Pancreas (tissue), 10 donors: Measurements from ENCODE around the gene SPRYD7. TPM values are rescaled to one million over a fixed set of nuclear protein-coding genes. Genes with fewer than 3 reads are reported as not detected.

Experiments
- ATAC-seq, 4 donors: fragments of 200-7000 bp; cut with Tn5 transposase; one replicate each; pipeline versions ENCODE4 v1.8.0 to v1.9.1; 2020; ENCODE audit warnings: mild to moderate bottlenecking in 4 of 4, moderate library complexity in 4 of 4
- DNase-seq, 6 donors: peaks; one replicate each; pipeline ENCODE4 v3.0.0-alpha.2; 2020
- FAIRE-seq: peaks from 2 replicates; lab custom pipeline; 2012; peaks lifted over from hg19 to GRCh38; lab: Jason Lieb, UNC
- H3K27ac ChIP-seq, 4 donors: fragments of 200-600 bp; sonication (generic); 1 replicate in 3 of 4; 2 replicates in 1 of 4; pipeline versions ENCODE4 v1.5.0 to v1.8.0; 2020
- H3K27me3 ChIP-seq, 4 donors: fragments of 200-600 bp; one replicate each; pipeline ENCODE4 v1.8.0; 2021
- H3K36me3 ChIP-seq, 3 donors: fragments of 200-600 bp; sonication (generic) in 1 of 3; one replicate each; pipeline versions ENCODE4 v1.5.0 to v1.8.0; 2020 to 2021
- H3K4me1 ChIP-seq, 3 donors: fragments of 200-600 bp; one replicate each; pipeline ENCODE4 v1.8.0; 2021
- H3K4me3 ChIP-seq, 4 donors: fragments of 200-600 bp; sonication (generic) in 2 of 4; one replicate each; pipeline versions ENCODE4 v1.5.0 to v1.8.0; 2020 to 2021
- H3K9me3 ChIP-seq, 4 donors: fragments of 200-600 bp; one replicate each; pipeline ENCODE4 v1.8.0; 2021
- CTCF ChIP-seq, 4 donors: fragments of 200-600 bp; sonication (generic) in 3 of 4; IDR thresholded peaks; one replicate each; pipeline versions ENCODE4 v1.5.0 to v1.8.0; 2021; ENCODE audit warnings: antibody characterized with exemption in 4 of 4
- WGBS, 2 donors: extraction: QIAGEN DNeasy Blood & Tissue Kit; methylation state at CpG; one replicate each; pipeline ENCODE4 v1.1.7; 2013; 5-methylcytosine and 5-hydroxymethylcytosine counted together
- intact Hi-C, 3 donors: fragments of 100-400 bp; cut with DNase I; formaldehyde crosslinking; loops; one replicate each; pipeline versions ENCODE4 v1.11.1 to v1.14.2; 2022
- polyA plus RNA-seq, 2 donors: library from polyadenylated mRNA; stranded (reverse); fragments of 200-250 nt; gene quantifications; one replicate each; pipeline ENCODE4 v1.2.3, GENCODE V29; 2013
- total RNA-seq, 6 donors: library from RNA; stranded (reverse); fragmentation: NEBNext Ultra II Directional in 4 of 6; extraction: Animal tissue kit (Norgen Biotek cat#: 25700) in 4 of 6; gene quantifications; one replicate each; pipeline versions ENCODE4 v1.2.1 to v1.2.4, GENCODE V29; 2021 to 2023
- donor health status: healthy with polysubstance abuse.
- donor health status: DM: no; HTN: no; CAD: no; lungs with moderate emphysema.
- donor health status: DM: no; HTN: no; CAD: no.
- donor health status: control.
- donor health status: control.
- donor health status: Bipolar disorder and iron deficiency.
- donor health status: DM: yes; HTN: yes; CAD: no.
- donor health status: DM: no; HTN: no; CAD: no.
- donor health status: DM: no; HTN: no; CAD: no.
- donor health status: DM: yes; HTN: yes; CAD: no.

The SPRYD7 gene
- total and polyA plus RNA-seq, 8 donors = 2.0 to 6.3 (median 3.0) TPM

- WGBS, 2 donors = 56 to 61% methylated on average over 8 of the region's 8 CpGs
- no peaks in the 10 kb centered on the region for H3K27me3 ChIP-seq
Measured at GRCh38 chr13:49867834-49868233, 68.3 kb downstream of the SPRYD7 start.

GRCh38 chr13:49865218-49865617 lies 70.9 kb downstream of the SPRYD7 start:
- Histone ChIP-seq H3K27ac (no peak overlapping the region), H3K4me1 (no peaks in the 10 kb centered on the region), H3K9me3 (no peaks in the 10 kb centered on the region), H3K27me3 (no peaks in the 10 kb centered on the region), H3K36me3 (no peaks in the 10 kb centered on the region), H3K4me3 (no peak overlapping the region)
- no peak for DNase-seq
- no peak for FAIRE-seq
- no peak for ATAC-seq
- WGBS, 2 donors = 56 to 83% methylated on average over 1 of the region's 1 CpG
- intact Hi-C loops = no loop called here
- TF ChIP-seq CTCF (IDR thresholded peaks at IDR 0.05) = no peak

More at GRCh38 chr13:49867834-49868233, 68.3 kb downstream of the SPRYD7 start:
- Histone ChIP-seq H3K4me1 (no peaks in the 10 kb centered on the region), H3K9me3 (no peaks in the 10 kb centered on the region), H3K4me3 (no peak overlapping the region), H3K27ac (no peak overlapping the region), H3K36me3 (no peaks in the 10 kb centered on the region)
- ATAC-seq = no peak
- FAIRE-seq = no peak
- DNase-seq = no peak
- intact Hi-C loops = no loop called here
- TF ChIP-seq CTCF (IDR thresholded peaks at IDR 0.05) = no peak

GRCh38 chr13:49864509-49864908 lies 71.6 kb downstream of the SPRYD7 start:
- H3K4me1 ChIP-seq = peaks cover 0 to under 1% (median 0%) of the 10 kb centered on the region in 3 donors
- H3K27me3 ChIP-seq = no peaks in the 10 kb centered on the region
- FAIRE-seq = no peak
- no peak for ATAC-seq
- TF ChIP-seq CTCF (IDR thresholded peaks at IDR 0.05) = no peak
- no peak for DNase-seq
- no peak overlapping the region for H3K27ac ChIP-seq
- no peak overlapping the region for H3K4me3 ChIP-seq
- intact Hi-C loops = no loop called here
- H3K36me3 ChIP-seq = no peaks in the 10 kb centered on the region
- H3K9me3 ChIP-seq = no peaks in the 10 kb centered on the region

Other genes starting within 250 kb of the SPRYD7 start
- gene EBPL, start 244.9 kb downstream of the SPRYD7 start, total RNA-seq = 10 to 100 TPM; 23.8 to 44.0 (median 34.0) TPM
- gene EBPL, start 244.9 kb downstream of the SPRYD7 start, polyA plus RNA-seq = 10 to 100 TPM; 44.4 to 46.4 TPM
- gene KPNA3, start 143.7 kb downstream of the SPRYD7 start, total RNA-seq = 10 to 100 TPM in 3 of 6 donors, 1 to 10 TPM in 3; 6.5 to 16.0 (median 9.2) TPM
- 1 to 10 TPM; 5.3 to 9.0 TPM for gene KPNA3, start 143.7 kb downstream of the SPRYD7 start, polyA plus RNA-seq
- gene TRIM13, start 60.7 kb upstream of the SPRYD7 start, total RNA-seq = 10 to 100 TPM in 1 of 6 donors, 1 to 10 TPM in 5; 7.2 to 17.0 (median 8.9) TPM
- 10 to 100 TPM in 1 of 2 donors, 1 to 10 TPM in 1; 8.9 to 19.7 TPM for gene TRIM13, start 60.7 kb upstream of the SPRYD7 start, polyA plus RNA-seq
- under 1 TPM in 5 of 6 donors, not detected in 1; 0.16 to 0.52 (median 0.19) TPM for gene KCNRG, start 79.1 kb upstream of the SPRYD7 start, total RNA-seq
- under 1 TPM; 0.30 to 0.40 TPM for gene KCNRG, start 79.1 kb upstream of the SPRYD7 start, polyA plus RNA-seq